ENCODE data around the gene OR6N2. TPM values are rescaled to one million over a fixed set of nuclear protein-coding genes. Genes with fewer than 3 reads are reported as not detected.

The OR6N2 gene
- total RNA-seq, 2 experiments from 2014 or later, result not detected

DNA sequence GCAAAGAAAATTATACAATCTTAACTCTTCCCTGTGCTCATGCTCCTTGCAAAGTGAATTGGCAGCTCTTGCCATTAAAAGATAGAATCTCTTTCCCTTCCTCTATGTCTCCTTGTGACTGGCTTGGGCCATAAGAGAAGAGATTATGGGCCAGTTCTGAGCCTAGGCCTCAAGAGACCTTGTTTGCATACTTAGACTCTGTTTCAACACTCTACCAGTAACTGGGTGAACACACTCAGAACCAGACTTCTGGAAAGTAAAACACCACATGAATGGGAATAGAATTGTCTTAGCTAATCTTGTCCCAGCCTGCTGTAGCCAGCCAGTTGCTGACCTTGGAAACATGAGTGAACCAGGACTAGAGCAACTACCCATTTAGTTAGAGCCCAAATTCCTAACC, 45.2 kb downstream of the OR6N2 start:
- Mint-ChIP-seq H3K4me3 (no peak overlapping the region), H3K36me3 (ENCODE audit: low read depth) (no peaks in the 10 kb centered on the region), H3K4me1 (ENCODE audit: low read depth) (no peaks in the 10 kb centered on the region), H3K27me3 (ENCODE audit: low read depth) (peaks cover 13% of the 10 kb centered on the region), H3K27ac (no peak overlapping the region), H3K9me3 (ENCODE audit: insufficient read depth) (no peaks in the 10 kb centered on the region)
- no peak for DNase-seq
- no peak for ATAC-seq
- POLR2A ChIA-PET, result no interaction called here
- CTCF ChIA-PET, result no interaction called here

DNA sequence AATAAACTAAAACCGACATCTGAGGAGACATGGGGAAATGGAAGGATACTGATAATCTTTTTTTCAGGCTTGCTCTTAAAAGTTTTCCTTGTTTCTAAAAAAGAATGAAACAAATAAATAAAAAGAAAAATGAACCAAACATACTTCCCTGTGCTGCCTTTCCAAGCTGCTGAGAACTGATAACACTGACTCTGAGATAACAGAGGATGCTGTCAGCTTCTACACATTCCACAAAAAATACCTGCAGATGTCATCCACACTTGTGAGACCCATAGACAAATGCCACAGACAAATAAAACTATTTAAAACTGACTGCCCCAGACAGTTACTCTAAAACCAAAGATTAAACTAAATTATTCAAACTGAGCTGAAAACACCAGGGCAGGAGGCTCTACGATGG, 48.5 kb downstream of the OR6N2 start:
- no peak overlapping the region for H3K4me3 Mint-ChIP-seq
- no peak overlapping the region for H3K27ac Mint-ChIP-seq
- H3K36me3 Mint-ChIP-seq (ENCODE audit: low read depth), result no peaks in the 10 kb centered on the region
- ChIA-PET POLR2A (no interaction called here), CTCF (no interaction called here)
- ATAC-seq (no peak), DNase-seq (no peak)
- H3K27me3 Mint-ChIP-seq (ENCODE audit: low read depth), result peaks cover 13% of the 10 kb centered on the region
- H3K4me1 Mint-ChIP-seq (ENCODE audit: low read depth), result no peaks in the 10 kb centered on the region
- H3K9me3 Mint-ChIP-seq (ENCODE audit: insufficient read depth), result no peaks in the 10 kb centered on the region

DNA sequence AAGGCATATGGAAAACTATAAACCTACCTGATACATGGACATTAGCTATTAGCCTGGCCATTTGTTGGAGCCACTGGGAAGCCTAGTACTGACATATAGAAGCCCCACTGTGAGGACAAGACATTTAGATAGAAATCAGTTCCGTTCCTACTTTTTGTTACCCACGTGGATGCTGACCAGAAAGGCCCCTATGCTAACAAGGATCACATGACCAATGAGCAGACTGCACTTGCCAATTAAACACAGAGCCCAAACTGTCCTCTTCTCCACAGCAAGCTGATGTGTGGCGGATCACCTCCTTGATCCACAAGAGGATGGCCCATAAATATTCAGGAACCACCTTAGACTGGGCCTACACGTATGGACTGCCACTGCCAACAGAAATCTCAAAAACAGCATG, 49.3 kb downstream of the OR6N2 start:
- ATAC-seq, result no peak
- Mint-ChIP-seq H3K27me3 (ENCODE audit: low read depth) (peaks cover 13% of the 10 kb centered on the region), H3K36me3 (ENCODE audit: low read depth) (no peaks in the 10 kb centered on the region), H3K4me3 (no peak overlapping the region), H3K27ac (no peak overlapping the region), H3K9me3 (ENCODE audit: insufficient read depth) (no peaks in the 10 kb centered on the region), H3K4me1 (ENCODE audit: low read depth) (no peaks in the 10 kb centered on the region)
- POLR2A ChIA-PET, result no interaction called here
- CTCF ChIA-PET, result no interaction called here
- no peak for DNase-seq

DNA sequence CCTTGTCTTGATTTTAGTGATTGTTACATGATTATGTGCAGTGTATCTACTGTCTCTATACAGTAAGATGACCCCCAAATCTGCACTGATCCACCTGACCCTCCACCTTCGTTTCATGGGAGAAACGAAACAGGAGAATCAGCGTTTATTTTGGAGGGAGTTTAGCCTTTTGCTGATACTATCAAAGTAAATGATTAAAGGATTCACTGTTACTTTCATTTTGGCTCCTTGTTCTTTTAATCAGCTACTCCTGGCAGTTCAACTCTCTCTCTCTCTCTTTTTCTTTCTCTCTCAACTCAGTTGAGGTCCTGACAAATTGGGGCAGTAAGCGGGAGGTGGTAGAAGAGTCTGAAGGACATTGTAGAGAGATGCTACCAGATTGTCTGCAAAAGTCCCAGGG, 50.6 kb downstream of the OR6N2 start:
- no peaks in the 10 kb centered on the region for H3K4me1 Mint-ChIP-seq (ENCODE audit: low read depth)
- ChIA-PET CTCF (no interaction called here), POLR2A (no interaction called here)
- H3K27ac Mint-ChIP-seq, result no peak overlapping the region
- H3K9me3 Mint-ChIP-seq (ENCODE audit: insufficient read depth), result no peaks in the 10 kb centered on the region
- DNase-seq (no peak), ATAC-seq (no peak)
- H3K27me3 Mint-ChIP-seq (ENCODE audit: low read depth), result peaks cover 11% of the 10 kb centered on the region
- no peaks in the 10 kb centered on the region for H3K36me3 Mint-ChIP-seq (ENCODE audit: low read depth)
- H3K4me3 Mint-ChIP-seq, result no peak overlapping the region

DNA sequence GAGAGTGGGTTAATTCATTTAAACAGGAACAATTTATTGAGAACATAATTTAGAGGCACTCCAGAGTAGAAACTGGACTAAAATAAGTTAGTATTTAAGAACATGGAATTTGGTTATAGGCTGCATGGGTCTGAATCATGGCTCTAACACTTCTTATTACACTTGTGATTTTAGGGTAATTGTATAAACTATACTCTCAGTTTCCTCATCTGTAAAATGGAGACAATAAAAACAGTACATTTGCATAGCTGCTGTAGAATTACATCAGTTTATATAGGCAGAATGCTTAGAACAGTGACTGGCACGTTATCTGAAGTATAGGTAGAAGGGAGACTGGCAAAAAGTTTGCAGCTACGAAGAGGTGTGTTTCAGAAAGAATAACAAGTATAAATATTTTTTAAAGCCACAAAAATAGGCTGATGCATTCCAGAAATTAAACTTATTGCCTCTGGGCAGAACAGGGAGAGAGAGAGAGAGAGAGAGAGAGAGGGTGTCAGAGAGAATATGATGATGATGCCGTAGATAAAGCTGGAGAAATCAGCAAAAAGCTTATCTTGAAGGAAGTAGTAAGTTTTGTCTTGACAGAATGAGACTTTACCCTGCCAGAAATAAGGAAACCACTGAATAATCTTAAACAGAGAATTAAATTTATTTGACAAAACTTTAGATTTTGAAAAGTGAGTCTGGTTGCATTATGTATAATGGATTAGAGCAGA, 52.3 kb downstream of the OR6N2 start:
- ChIA-PET POLR2A (no interaction called here), CTCF (no interaction called here)
- no peaks in the 10 kb centered on the region for H3K4me1 Mint-ChIP-seq (ENCODE audit: low read depth)
- H3K36me3 Mint-ChIP-seq (ENCODE audit: low read depth), result no peaks in the 10 kb centered on the region
- no peak for DNase-seq
- peaks cover 11% of the 10 kb centered on the region for H3K27me3 Mint-ChIP-seq (ENCODE audit: low read depth)
- no peak overlapping the region for H3K4me3 Mint-ChIP-seq
- ATAC-seq, result no peak
- H3K27ac Mint-ChIP-seq, result no peak overlapping the region
- no peaks in the 10 kb centered on the region for H3K9me3 Mint-ChIP-seq (ENCODE audit: insufficient read depth)

DNA sequence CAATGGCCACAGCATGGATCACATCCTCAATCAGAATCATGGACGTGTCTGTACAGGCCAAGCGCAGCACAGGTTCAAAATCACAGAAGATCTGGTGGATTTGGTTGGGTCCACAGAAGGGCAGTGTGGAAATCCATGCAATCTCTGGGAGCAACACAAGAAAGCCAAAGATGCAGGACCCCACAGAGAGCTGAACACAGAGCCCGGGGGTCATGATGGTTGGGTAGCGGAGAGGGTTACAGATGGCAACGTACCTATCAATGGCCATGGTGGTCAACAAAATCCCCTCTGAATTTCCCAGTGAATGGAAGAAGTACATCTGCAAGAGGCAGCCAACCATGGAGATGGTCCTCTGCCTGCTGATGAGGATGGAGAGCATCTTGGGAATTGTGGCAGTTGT, 56.6 kb downstream of the OR6N2 start:
- ChIA-PET CTCF (no interaction called here), POLR2A (no interaction called here)
- DNase-seq (no peak), ATAC-seq (no peak)
- Mint-ChIP-seq H3K27ac (no peak overlapping the region), H3K4me1 (ENCODE audit: low read depth) (no peaks in the 10 kb centered on the region), H3K27me3 (ENCODE audit: low read depth) (peaks cover 11% of the 10 kb centered on the region), H3K4me3 (no peak overlapping the region), H3K36me3 (ENCODE audit: low read depth) (no peaks in the 10 kb centered on the region), H3K9me3 (ENCODE audit: insufficient read depth) (no peaks in the 10 kb centered on the region)

Other genes with a start within 250 kb of the OR6N2 start
- not detected for gene OR6Y1, start 226.8 kb downstream of the OR6N2 start, total RNA-seq
- gene OR6P1, start 210.6 kb downstream of the OR6N2 start, total RNA-seq, result not detected
- gene OR10X1, start 201.3 kb downstream of the OR6N2 start, total RNA-seq, result not detected
- not detected for gene OR10Z1, start 175.9 kb downstream of the OR6N2 start, total RNA-seq
- not detected for gene SPTA1, start 94.5 kb downstream of the OR6N2 start, total RNA-seq
- not detected for gene OR6K2, start 80.6 kb downstream of the OR6N2 start, total RNA-seq
- not detected for gene OR6K3, start 60.5 kb downstream of the OR6N2 start, total RNA-seq
- not detected for gene OR6K6, start 26.5 kb downstream of the OR6N2 start, total RNA-seq
- not detected for gene OR6N1, start 9.0 kb downstream of the OR6N2 start, total RNA-seq
- not detected for gene MNDA, start 50.1 kb upstream of the OR6N2 start, total RNA-seq
- 10 to 100 TPM; 11.5 to 12.5 TPM for gene PYHIN1, start 150.3 kb upstream of the OR6N2 start, total RNA-seq
- gene IFI16, start 228.7 kb upstream of the OR6N2 start, total RNA-seq, result 100 to 1,000 TPM; 308 to 314 TPM